Progenitor cell of endocrine pancreas (in vitro differentiated cells): ENCODE data around the gene TREX2. TPM values are rescaled to one million over a fixed set of nuclear protein-coding genes. Genes with fewer than 3 reads are reported as not detected.

Experiments used
- DNase-seq: peaks from one replicate; pipeline ENCODE4 v3.0.0; 2021; ENCODE audit warnings: low spot score; ENCODE audit not compliant: unreplicated experiment
- H3K27ac Mint-ChIP-seq: 2 replicates; pipeline ENCODE4 v1.8.0; 2021; ENCODE audit warnings: mild to moderate bottlenecking, moderate library complexity, mixed read lengths
- H3K27me3 Mint-ChIP-seq: 2 replicates; pipeline ENCODE4 v1.8.0; 2021; ENCODE audit warnings: mixed read lengths
- H3K36me3 Mint-ChIP-seq: 2 replicates; pipeline ENCODE4 v1.8.0; 2022; ENCODE audit warnings: mixed read lengths; ENCODE audit not compliant: insufficient read depth
- H3K4me1 Mint-ChIP-seq: 2 replicates; pipeline ENCODE4 v1.8.0; 2021; ENCODE audit warnings: low read depth, mixed read lengths
- H3K4me3 Mint-ChIP-seq: 2 replicates; pipeline ENCODE4 v1.8.0; 2021; ENCODE audit warnings: low read depth, mild to moderate bottlenecking, moderate library complexity, mixed read lengths
- H3K9me3 Mint-ChIP-seq: 2 replicates; pipeline ENCODE4 v1.8.0; 2021; ENCODE audit warnings: low read depth, mixed read lengths
- total RNA-seq: library from RNA; stranded (reverse); gene quantifications from 2 replicates; pipeline ENCODE4 v1.2.1, GENCODE V29; 2021
- TF ChIP-seq, protein P1 (sequence below): fragments of 200-600 bp; sonication (generic); IDR thresholded peaks from one replicate; pipeline ENCODE4 v1.5.0; 2021; ENCODE audit warnings: antibody characterized with exemption, mild to moderate bottlenecking; ENCODE audit not compliant: unreplicated experiment

Gene TREX2
- total RNA-seq, 1 donor from 2014 or later, result 0.41 TPM

- no peaks in the 10 kb centered on the region for H3K9me3 Mint-ChIP-seq
- TF ChIP-seq, protein P1, sequence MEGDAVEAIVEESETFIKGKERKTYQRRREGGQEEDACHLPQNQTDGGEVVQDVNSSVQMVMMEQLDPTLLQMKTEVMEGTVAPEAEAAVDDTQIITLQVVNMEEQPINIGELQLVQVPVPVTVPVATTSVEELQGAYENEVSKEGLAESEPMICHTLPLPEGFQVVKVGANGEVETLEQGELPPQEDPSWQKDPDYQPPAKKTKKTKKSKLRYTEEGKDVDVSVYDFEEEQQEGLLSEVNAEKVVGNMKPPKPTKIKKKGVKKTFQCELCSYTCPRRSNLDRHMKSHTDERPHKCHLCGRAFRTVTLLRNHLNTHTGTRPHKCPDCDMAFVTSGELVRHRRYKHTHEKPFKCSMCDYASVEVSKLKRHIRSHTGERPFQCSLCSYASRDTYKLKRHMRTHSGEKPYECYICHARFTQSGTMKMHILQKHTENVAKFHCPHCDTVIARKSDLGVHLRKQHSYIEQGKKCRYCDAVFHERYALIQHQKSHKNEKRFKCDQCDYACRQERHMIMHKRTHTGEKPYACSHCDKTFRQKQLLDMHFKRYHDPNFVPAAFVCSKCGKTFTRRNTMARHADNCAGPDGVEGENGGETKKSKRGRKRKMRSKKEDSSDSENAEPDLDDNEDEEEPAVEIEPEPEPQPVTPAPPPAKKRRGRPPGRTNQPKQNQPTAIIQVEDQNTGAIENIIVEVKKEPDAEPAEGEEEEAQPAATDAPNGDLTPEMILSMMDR, result no peak
- no peaks in the 10 kb centered on the region for H3K27me3 Mint-ChIP-seq
- no peak overlapping the region for H3K4me3 Mint-ChIP-seq
- no peak overlapping the region for H3K27ac Mint-ChIP-seq
- no peaks in the 10 kb centered on the region for H3K4me1 Mint-ChIP-seq
- DNase-seq, result no peak
- H3K36me3 Mint-ChIP-seq, result peaks cover 1% of the 10 kb centered on the region
These were observed 575 bp downstream of the TREX2 start for GRCh38 chrX:153445106-153445855.

DNA sequence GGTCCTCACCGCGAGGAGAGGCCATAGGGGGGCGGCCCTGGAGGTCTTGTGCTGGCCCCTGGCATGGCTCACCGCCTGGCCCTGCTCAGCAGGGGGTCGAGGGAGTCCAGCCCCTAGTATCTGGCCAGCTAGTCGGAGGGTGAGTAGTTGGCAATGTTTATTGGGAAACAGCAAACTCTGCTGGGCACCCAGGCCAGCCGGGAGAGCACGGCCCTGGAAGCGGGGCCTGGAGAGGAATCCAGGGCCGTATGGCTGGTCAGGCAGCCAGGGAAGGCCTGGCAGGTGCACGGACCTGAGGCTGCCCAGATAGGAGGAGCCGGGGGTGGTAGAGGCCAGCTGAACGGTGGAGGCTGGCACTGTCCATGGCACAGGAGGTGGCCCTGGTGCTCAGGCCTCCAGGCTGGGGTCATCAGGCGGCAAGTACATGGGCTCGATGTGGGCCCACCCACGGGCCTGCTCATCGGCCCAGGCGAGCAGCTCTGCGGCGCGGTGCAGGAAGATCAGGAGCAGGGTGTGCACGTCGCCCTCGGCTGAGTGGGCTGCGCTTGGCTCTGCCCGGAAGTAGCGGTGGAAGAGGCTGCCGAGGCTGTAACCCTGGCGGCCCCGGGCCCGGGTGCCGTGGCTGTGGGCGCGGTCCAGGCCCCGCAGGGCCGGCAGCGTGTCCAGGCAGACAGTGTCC lies 1.4 kb downstream of the TREX2 start:
- Mint-ChIP-seq H3K9me3 (peaks cover 4% of the 10 kb centered on the region), H3K4me3 (no peak overlapping the region), H3K36me3 (no peaks in the 10 kb centered on the region), H3K4me1 (no peaks in the 10 kb centered on the region), H3K27ac (no peak overlapping the region), H3K27me3 (no peaks in the 10 kb centered on the region)
- DNase-seq, result no peak
- TF ChIP-seq, protein P1, result no peak

DNA sequence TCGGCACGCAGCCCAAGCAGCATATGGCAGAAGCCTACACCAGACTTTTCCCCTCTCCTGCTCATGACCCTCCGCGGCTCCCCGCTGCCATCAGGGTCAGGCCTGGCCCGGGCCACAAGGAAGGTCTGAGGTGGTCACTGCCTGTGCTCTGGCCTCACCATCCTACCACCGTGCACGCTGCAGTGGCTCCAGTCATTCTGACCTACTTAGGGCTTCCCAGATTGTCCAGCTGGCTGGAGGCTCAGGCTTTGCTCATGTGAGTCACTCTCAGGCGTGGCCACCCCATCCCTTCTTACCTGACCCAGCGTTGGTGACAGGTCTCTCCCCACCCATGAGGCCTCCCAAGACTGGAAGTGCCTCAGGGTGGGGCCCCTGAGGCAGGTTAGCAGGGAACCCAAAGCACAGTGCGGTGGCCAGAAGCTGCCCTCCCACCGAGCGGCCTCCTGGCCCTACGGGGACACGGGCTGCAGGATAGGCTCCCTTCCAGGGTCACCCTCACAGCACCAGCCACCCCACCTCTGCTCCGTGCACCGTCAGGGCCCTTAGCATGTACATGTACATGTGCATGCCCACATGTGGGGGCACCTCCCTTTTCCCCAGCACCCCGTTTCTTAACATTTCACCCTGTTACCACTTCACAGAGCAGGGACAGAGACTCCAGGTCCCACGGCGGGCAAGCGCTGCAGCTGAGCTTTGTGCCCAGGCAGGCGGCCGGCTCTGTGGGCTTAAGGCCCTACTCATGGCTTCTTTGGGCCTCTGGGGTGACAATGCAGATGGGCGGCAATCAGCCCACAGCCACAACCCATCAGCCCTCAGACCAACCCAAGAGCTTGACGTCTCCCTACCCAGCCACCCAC lies 2.2 kb downstream of the TREX2 start:
- H3K36me3 Mint-ChIP-seq, result no peaks in the 10 kb centered on the region
- H3K4me1 Mint-ChIP-seq, result no peaks in the 10 kb centered on the region
- peaks cover 6% of the 10 kb centered on the region for H3K9me3 Mint-ChIP-seq
- no peak for DNase-seq
- peaks cover under 1% of the 10 kb centered on the region for H3K27me3 Mint-ChIP-seq
- no peak overlapping the region for H3K27ac Mint-ChIP-seq
- TF ChIP-seq, protein P1, result no peak
- H3K4me3 Mint-ChIP-seq, result no peak overlapping the region

DNA sequence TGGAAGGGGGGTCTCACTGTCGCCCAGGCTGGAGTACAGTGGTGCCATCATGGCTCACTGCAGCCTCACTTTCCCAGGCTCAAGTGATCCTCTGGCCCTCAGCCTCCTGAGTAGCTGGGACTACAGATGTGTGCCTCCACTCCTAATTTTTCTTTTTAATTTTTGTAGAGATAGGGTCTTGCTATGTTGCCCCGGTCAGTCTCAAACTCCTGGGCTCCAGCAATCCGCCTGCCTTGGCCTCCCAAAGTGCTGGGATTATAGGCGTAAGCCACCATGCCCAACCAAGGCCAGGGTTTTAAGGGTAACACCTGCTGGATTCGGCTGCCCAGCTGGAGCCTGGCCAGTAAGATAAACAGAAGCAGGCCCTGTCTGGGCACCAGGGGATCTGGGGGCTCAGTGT lies 3.4 kb downstream of the TREX2 start:
- peaks cover 9% of the 10 kb centered on the region for H3K9me3 Mint-ChIP-seq
- peaks cover 6% of the 10 kb centered on the region for H3K27me3 Mint-ChIP-seq
- no peaks in the 10 kb centered on the region for H3K4me1 Mint-ChIP-seq
- no peak overlapping the region for H3K4me3 Mint-ChIP-seq
- no peak for DNase-seq
- TF ChIP-seq, protein P1, result no peak
- no peak overlapping the region for H3K27ac Mint-ChIP-seq
- H3K36me3 Mint-ChIP-seq, result no peaks in the 10 kb centered on the region

- Mint-ChIP-seq H3K4me3 (no peak overlapping the region), H3K27ac (no peak overlapping the region), H3K9me3 (peaks cover 9% of the 10 kb centered on the region), H3K27me3 (peaks cover 6% of the 10 kb centered on the region), H3K36me3 (no peaks in the 10 kb centered on the region), H3K4me1 (no peaks in the 10 kb centered on the region)
- TF ChIP-seq, protein P1, result no peak
- DNase-seq, result no peak
These were observed 3.9 kb downstream of the TREX2 start for GRCh38 chrX:153441981-153442380.
